ENCODE measurements around the gene B4GALT2. TPM values are rescaled to one million over a fixed set of nuclear protein-coding genes. Genes with fewer than 3 reads are reported as not detected.

Gene B4GALT2
- total and polyA plus RNA-seq, 9 of the 15 experiments (the other 6 are each of a cell fraction or from before 2014, with no cell fraction given): 1.3 to 86.8 (median 43.8) TPM

- TF ChIP-seq ZNF609 (CRISPR knock-in tag; IDR thresholded peaks at IDR 0.05; ENCODE audit: borderline replicate concordance): 0 out of 2 replicates have a peak, but pooled peaks have one; percentile 60
- TF ChIP-seq ERF (CRISPR knock-in tag; IDR thresholded peaks at IDR 0.05): no peak
- TF ChIP-seq PTBP1 (IDR thresholded peaks at IDR 0.05; ENCODE audit: low read depth, low read length): no peak
- peak in 2 of 3 experiments; percentile 8 to 9 for TF ChIP-seq YY1 (IDR thresholded peaks at IDR 0.05; ENCODE audit: borderline replicate concordance in 1 of 3, control insufficient read depth in 1 of 3, extremely low read depth in 1 of 3, insufficient read depth in 3 of 3, insufficient read length in 1 of 3, insufficient replicate concordance in 2 of 3, low read depth in 1 of 3, low read length in 2 of 3)
- TF ChIP-seq TFAP4 (CRISPR knock-in tag; IDR thresholded peaks at IDR 0.05; ENCODE audit: borderline replicate concordance): peak; percentile 85
- TF ChIP-seq HDAC2 (IDR thresholded peaks at IDR 0.05): 0 out of 2 replicates have a peak, but pooled peaks have one; percentile 32
- peak in 1 of 2 experiments; percentile 9 for TF ChIP-seq E2F6 (IDR thresholded peaks at IDR 0.05; ENCODE audit: borderline replicate concordance in 1 of 2, extremely low read depth in 1 of 2, insufficient read depth in 1 of 2, insufficient read length in 1 of 2, low read depth in 1 of 2, low read length in 1 of 2, poor library complexity in 1 of 2, severe bottlenecking in 1 of 2)
- peak; percentile 78; the same call in 1 of the 2 replicates for TF ChIP-seq RB1 (IDR thresholded peaks at IDR 0.05; ENCODE audit: low read depth)
- no peak for TF ChIP-seq ZNF143 (CRISPR knock-in tag; IDR thresholded peaks at IDR 0.05)
- TF ChIP-seq MTA1 (IDR thresholded peaks at IDR 0.05; ENCODE audit: borderline replicate concordance): no peak
- TF ChIP-seq ATF7 (IDR thresholded peaks at IDR 0.05): 0 out of 2 replicates have a peak, but pooled peaks have one; percentile 11
- TF ChIP-seq MAFF (IDR thresholded peaks at IDR 0.05; ENCODE audit: low read length): no peak
- no peak for TF ChIP-seq GABPA (tag; conservative IDR thresholded peaks at IDR 0.05; ENCODE audit: low read depth)
- no peak for TF ChIP-seq RFX1 (IDR thresholded peaks at IDR 0.05)
- 0 out of 2 replicates have a peak, but pooled peaks have one; percentile 18 for TF ChIP-seq ZKSCAN1 (IDR thresholded peaks at IDR 0.05; ENCODE audit: low read depth, low read length)
- TF ChIP-seq RCOR1 (IDR thresholded peaks at IDR 0.05; ENCODE audit: borderline replicate concordance in 1 of 2, low read depth in 2 of 2, low read length in 2 of 2): peak in 1 of 2 experiments; percentile 43; a peak in 1 of 4 replicates
Measured at GRCh38 chr1:43994794-43995790, 16.1 kb downstream of the B4GALT2 start (continued).

Measured in K562 (cell line).